Measurements from ENCODE around the gene MTMR11.
"Not testable (repeated sequence)": the region's sequence is repeated elsewhere in the genome, so short reads cannot be mapped to it uniquely, and the experiment has no call there.

MTMR11 gene

GRCh38 chr1:149949911-149950310 is 13.2 kb upstream of the MTMR11 start:
- Mint-ChIP-seq H3K4me3 (no peak overlapping the region), H3K4me1 (no peaks in the 10 kb centered on the region), H3K27me3 (no peaks in the 10 kb centered on the region), H3K9me3 (no peaks in the 10 kb centered on the region), H3K36me3 (peaks cover 16% of the 10 kb centered on the region), H3K27ac (no peak overlapping the region)

- no peak overlapping the region for H3K27ac Mint-ChIP-seq
- no peaks in the 10 kb centered on the region for H3K27me3 Mint-ChIP-seq
- H3K4me1 Mint-ChIP-seq = no peaks in the 10 kb centered on the region
- no peaks in the 10 kb centered on the region for H3K9me3 Mint-ChIP-seq
- peaks cover 10% of the 10 kb centered on the region for H3K36me3 Mint-ChIP-seq
- H3K4me3 Mint-ChIP-seq = no peak overlapping the region
Measured at GRCh38 chr1:149945206-149945605, 8.5 kb upstream of the MTMR11 start.

GRCh38 chr1:149942885-149943284 is 6.2 kb upstream of the MTMR11 start:
- H3K4me1 Mint-ChIP-seq = peaks cover 13% of the 10 kb centered on the region
- peaks cover 5% of the 10 kb centered on the region for H3K36me3 Mint-ChIP-seq
- no peak overlapping the region for H3K4me3 Mint-ChIP-seq
- no peaks in the 10 kb centered on the region for H3K9me3 Mint-ChIP-seq
- no peak overlapping the region for H3K27ac Mint-ChIP-seq
- no peaks in the 10 kb centered on the region for H3K27me3 Mint-ChIP-seq

- peaks cover 20% of the 10 kb centered on the region for H3K4me1 Mint-ChIP-seq
- no peak overlapping the region for H3K27ac Mint-ChIP-seq
- no peak overlapping the region for H3K4me3 Mint-ChIP-seq
- H3K27me3 Mint-ChIP-seq = no peaks in the 10 kb centered on the region
- peaks cover 5% of the 10 kb centered on the region for H3K36me3 Mint-ChIP-seq
- H3K9me3 Mint-ChIP-seq = no peaks in the 10 kb centered on the region
Measured at GRCh38 chr1:149942207-149942606, 5.5 kb upstream of the MTMR11 start.

- no peak overlapping the region for H3K4me3 Mint-ChIP-seq
- H3K9me3 Mint-ChIP-seq = no peaks in the 10 kb centered on the region
- peaks cover 5% of the 10 kb centered on the region for H3K36me3 Mint-ChIP-seq
- no peaks in the 10 kb centered on the region for H3K27me3 Mint-ChIP-seq
- peaks cover 32% of the 10 kb centered on the region for H3K4me1 Mint-ChIP-seq
- peak overlapping the region; percentile 31 for H3K27ac Mint-ChIP-seq
Measured at GRCh38 chr1:149940427-149940826, 3.7 kb upstream of the MTMR11 start.

- H3K27me3 Mint-ChIP-seq, H3K36me3 Mint-ChIP-seq, H3K9me3 Mint-ChIP-seq: not testable (repeated sequence)
- Mint-ChIP-seq H3K4me1 (peaks cover 32% of the 10 kb centered on the region), H3K4me3 (peak overlapping the region; percentile 40), H3K27ac (peak overlapping the region; percentile 69)
Measured at GRCh38 chr1:149938668-149939003, 2.0 kb upstream of the MTMR11 start.

GRCh38 chr1:149937759-149938158 is 1.1 kb upstream of the MTMR11 start:
- Mint-ChIP-seq H3K27ac (peak overlapping the region; percentile 68), H3K9me3 (no peaks in the 10 kb centered on the region), H3K4me1 (peaks cover 32% of the 10 kb centered on the region), H3K27me3 (no peaks in the 10 kb centered on the region), H3K4me3 (peak overlapping the region; percentile 33), H3K36me3 (no peaks in the 10 kb centered on the region)

- Mint-ChIP-seq H3K9me3 (no peaks in the 10 kb centered on the region), H3K4me1 (peaks cover 32% of the 10 kb centered on the region), H3K36me3 (no peaks in the 10 kb centered on the region), H3K27me3 (no peaks in the 10 kb centered on the region), H3K4me3 (peak overlapping the region; percentile 27), H3K27ac (peak overlapping the region; percentile 19)
Measured at GRCh38 chr1:149936992-149937705, 470 bp upstream of the MTMR11 start.

GRCh38 chr1:149934356-149934755 is 2.3 kb downstream of the MTMR11 start:
- H3K9me3 Mint-ChIP-seq = no peaks in the 10 kb centered on the region
- no peaks in the 10 kb centered on the region for H3K27me3 Mint-ChIP-seq
- no peak overlapping the region for H3K27ac Mint-ChIP-seq
- no peak overlapping the region for H3K4me3 Mint-ChIP-seq
- H3K4me1 Mint-ChIP-seq = peaks cover 36% of the 10 kb centered on the region
- peaks cover 2% of the 10 kb centered on the region for H3K36me3 Mint-ChIP-seq

GRCh38 chr1:149933208-149933607 is 3.5 kb downstream of the MTMR11 start:
- no peaks in the 10 kb centered on the region for H3K9me3 Mint-ChIP-seq
- no peak overlapping the region for H3K4me3 Mint-ChIP-seq
- no peaks in the 10 kb centered on the region for H3K27me3 Mint-ChIP-seq
- H3K27ac Mint-ChIP-seq = peak overlapping the region; percentile 12
- peaks cover 2% of the 10 kb centered on the region for H3K36me3 Mint-ChIP-seq
- peaks cover 41% of the 10 kb centered on the region for H3K4me1 Mint-ChIP-seq

GRCh38 chr1:149932474-149932873 is 4.2 kb downstream of the MTMR11 start:
- Mint-ChIP-seq H3K27me3 (no peaks in the 10 kb centered on the region), H3K36me3 (peaks cover 5% of the 10 kb centered on the region)

GRCh38 chr1:149931212-149931790 is 5.4 kb downstream of the MTMR11 start:
- Mint-ChIP-seq H3K27me3 (no peaks in the 10 kb centered on the region), H3K4me1 (peaks cover 32% of the 10 kb centered on the region), H3K9me3 (no peaks in the 10 kb centered on the region), H3K4me3 (no peak overlapping the region), H3K36me3 (peaks cover 6% of the 10 kb centered on the region), H3K27ac (no peak overlapping the region)

More at GRCh38 chr1:149932474-149932873, 4.2 kb downstream of the MTMR11 start:
- Mint-ChIP-seq H3K4me3 (no peak overlapping the region), H3K9me3 (no peaks in the 10 kb centered on the region), H3K4me1 (peaks cover 40% of the 10 kb centered on the region), H3K27ac (no peak overlapping the region)

GRCh38 chr1:149929856-149930255 is 6.8 kb downstream of the MTMR11 start:
- H3K27ac Mint-ChIP-seq = no peak overlapping the region
- no peaks in the 10 kb centered on the region for H3K27me3 Mint-ChIP-seq
- peaks cover 41% of the 10 kb centered on the region for H3K4me1 Mint-ChIP-seq
- no peak overlapping the region for H3K4me3 Mint-ChIP-seq
- H3K36me3 Mint-ChIP-seq = peaks cover 18% of the 10 kb centered on the region
- no peaks in the 10 kb centered on the region for H3K9me3 Mint-ChIP-seq

GRCh38 chr1:149928401-149928724 is 8.3 kb downstream of the MTMR11 start:
- H3K36me3 Mint-ChIP-seq = peaks cover 30% of the 10 kb centered on the region
- H3K9me3 Mint-ChIP-seq = no peaks in the 10 kb centered on the region
- H3K27me3 Mint-ChIP-seq = no peaks in the 10 kb centered on the region
- peak overlapping the region; percentile 97 for H3K4me3 Mint-ChIP-seq
- H3K27ac Mint-ChIP-seq = peak overlapping the region; percentile 96
- peaks cover 53% of the 10 kb centered on the region for H3K4me1 Mint-ChIP-seq

GRCh38 chr1:149927563-149928400 is 8.9 kb downstream of the MTMR11 start, which contains the start of gene SF3B4:
Gene SF3B4 (minus strand): TSS chr1:149927803. CDS start chr1:149927759, 44 bp downstream.
- H3K9me3 Mint-ChIP-seq = no peaks in the 10 kb centered on the region
- H3K36me3 Mint-ChIP-seq = peaks cover 33% of the 10 kb centered on the region
- H3K4me1 Mint-ChIP-seq = peaks cover 53% of the 10 kb centered on the region
- H3K27me3 Mint-ChIP-seq = no peaks in the 10 kb centered on the region
- H3K4me3 Mint-ChIP-seq = peak within 1 kb of the TSS; percentile 97
- peak within 1 kb of the TSS; percentile 96 for H3K27ac Mint-ChIP-seq

GRCh38 chr1:149927056-149927562 is 9.6 kb downstream of the MTMR11 start:
- Mint-ChIP-seq H3K4me3 (peak overlapping the region; percentile 97), H3K4me1 (peaks cover 53% of the 10 kb centered on the region), H3K27ac (peak overlapping the region; percentile 95), H3K27me3 (no peaks in the 10 kb centered on the region), H3K9me3 (no peaks in the 10 kb centered on the region), H3K36me3 (peaks cover 33% of the 10 kb centered on the region)

Data from activated naive CD4-positive, alpha-beta T cell treated with anti-CD3 and anti-CD28 coated beads, Interleukin-2, amount 50 U/mL, for 24 hours (primary cell).